Ishikawa (cell line): ENCODE data around the gene PLXNA4.

Experiments
- CEBPB ChIP-seq: IDR thresholded peaks from 2 replicates; pipeline ENCODE4 v1.6.1; 2012
- CREB1 ChIP-seq: IDR thresholded peaks from 2 replicates; pipeline ENCODE4 v1.6.1; 2012; ENCODE audit warnings: low read depth
- EGR1 ChIP-seq: IDR thresholded peaks from 2 replicates; pipeline ENCODE4 v1.6.1; 2012
- EP300 ChIP-seq: IDR thresholded peaks from 2 replicates; pipeline ENCODE4 v1.6.1; 2012; ENCODE audit warnings: borderline replicate concordance
- FOXM1 ChIP-seq: IDR thresholded peaks from 2 replicates; pipeline ENCODE4 v1.6.1; 2012; ENCODE audit warnings: low read depth, borderline replicate concordance
- MAX ChIP-seq: IDR thresholded peaks from 2 replicates; pipeline ENCODE4 v1.6.1; 2012
- NFIC ChIP-seq: IDR thresholded peaks from 2 replicates; pipeline ENCODE4 v1.6.1; 2012
- RAD21 ChIP-seq: IDR thresholded peaks from 2 replicates; pipeline ENCODE4 v1.6.1; 2012; ENCODE audit warnings: low read depth
- REST ChIP-seq: IDR thresholded peaks from 2 replicates; pipeline ENCODE4 v1.6.1; 2012; ENCODE audit warnings: low read depth, mild to moderate bottlenecking
- TAF1 ChIP-seq: IDR thresholded peaks from 2 replicates; pipeline ENCODE4 v1.6.1; 2012; ENCODE audit warnings: low read depth, mild to moderate bottlenecking
- TCF12 ChIP-seq: IDR thresholded peaks from 2 replicates; pipeline ENCODE4 v1.6.1; 2012; ENCODE audit warnings: low read depth
- TEAD4 ChIP-seq: IDR thresholded peaks from 2 replicates; pipeline ENCODE4 v1.6.1; 2012
- USF1 ChIP-seq: IDR thresholded peaks from 2 replicates; pipeline ENCODE4 v1.6.1; 2012
- YY1 ChIP-seq: IDR thresholded peaks from 2 replicates; pipeline ENCODE4 v1.6.1; 2012; ENCODE audit warnings: low read depth
- ZBTB7A ChIP-seq: IDR thresholded peaks from 2 replicates; pipeline ENCODE4 v1.6.1; 2012; ENCODE audit warnings: low read depth

PLXNA4 gene

DNA sequence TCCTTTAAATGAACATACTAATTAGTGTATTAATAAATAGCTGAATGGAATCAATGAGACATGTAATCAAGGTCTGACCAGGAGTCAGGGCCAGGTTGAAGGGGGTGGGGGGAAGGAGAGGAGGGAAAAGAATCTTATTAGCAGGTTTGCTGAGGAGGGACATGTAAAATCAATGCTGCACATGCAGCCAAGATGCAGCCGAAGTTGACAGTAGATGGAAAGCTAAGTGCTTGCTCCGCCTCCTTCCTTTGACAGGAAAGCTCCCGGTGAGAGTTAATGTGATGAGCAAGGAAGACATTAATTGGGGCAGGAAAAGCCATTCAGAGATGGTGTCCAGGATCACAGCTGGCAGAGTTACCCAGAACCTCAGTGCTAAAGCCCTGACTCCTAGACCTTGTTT lies 24.4 kb downstream of the PLXNA4 start:
- TF ChIP-seq TEAD4, result no peak
- TF ChIP-seq REST, result no peak
- TF ChIP-seq TCF12, result no peak
- no peak for TF ChIP-seq EP300
- no peak for TF ChIP-seq CEBPB
- no peak for TF ChIP-seq FOXM1

- no peak for TF ChIP-seq RAD21
- no peak for TF ChIP-seq EP300
- TF ChIP-seq REST, result no peak
- no peak for TF ChIP-seq TEAD4
- TF ChIP-seq USF1, result no peak
- no peak for TF ChIP-seq CREB1
- no peak for TF ChIP-seq MAX
Observed at GRCh38 chr7:132551439-132551838, 24.8 kb downstream of the PLXNA4 start.

- TF ChIP-seq MAX, result no peak
- TF ChIP-seq TEAD4, result no peak
- TF ChIP-seq EGR1, result no peak
- no peak for TF ChIP-seq TAF1
- TF ChIP-seq RAD21, result no peak
- TF ChIP-seq REST, result no peak
- no peak for TF ChIP-seq ZBTB7A
- no peak for TF ChIP-seq EP300
- no peak for TF ChIP-seq TCF12
- no peak for TF ChIP-seq YY1
- no peak for TF ChIP-seq FOXM1
- TF ChIP-seq CREB1, result no peak
- TF ChIP-seq USF1, result no peak
- no peak for TF ChIP-seq NFIC
- TF ChIP-seq CEBPB, result no peak
Observed at GRCh38 chr7:132548489-132549078, 27.7 kb downstream of the PLXNA4 start.

GRCh38 chr7:132547821-132548220 lies 28.4 kb downstream of the PLXNA4 start:
- TF ChIP-seq YY1 (no peak), RAD21 (no peak), USF1 (no peak), REST (no peak), TCF12 (no peak), MAX (no peak), NFIC (no peak), TEAD4 (no peak), CEBPB (no peak)
